ENCODE measurements around the gene MAGI2. TPM values are rescaled to one million over a fixed set of nuclear protein-coding genes. Genes with fewer than 3 reads are reported as not detected.

MAGI2 gene
- total RNA-seq, 1 experiment from 2014 or later, result 0.25 TPM

GRCh38 chr7:78842068-78842467 is 611.4 kb downstream of the MAGI2 start:
- ChIA-PET POLR2A (no interaction called here), CTCF (no interaction called here)
- H3K36me3 ChIP-seq (ENCODE audit: control insufficient read depth, insufficient read depth, low read length), result no peaks in the 10 kb centered on the region
- H3K36me3 Mint-ChIP-seq (ENCODE audit: insufficient read depth, unreplicated experiment), result no peaks in the 10 kb centered on the region
- H3K27me3 ChIP-seq (replicated peaks; ENCODE audit: control insufficient read depth, insufficient read depth, low read length), result no peaks in the 10 kb centered on the region
- no peaks in the 10 kb centered on the region for H3K4me1 Mint-ChIP-seq (ENCODE audit: low read depth, unreplicated experiment)
- no peak overlapping the region for H3K4me3 Mint-ChIP-seq (ENCODE audit: unreplicated experiment)
- no TSS peak for BruUV-seq (replicated peaks)
- H3K4me3 ChIP-seq (ENCODE audit: low read depth, low read length), result no peak overlapping the region
- no peak for TF ChIP-seq CTCF (IDR thresholded peaks at IDR 0.05; ENCODE audit: insufficient read depth in 1 of 2, low read depth in 1 of 2, low read length in 1 of 2, severe bottlenecking in 1 of 2, unreplicated experiment in 1 of 2)
- no peak overlapping the region for H3K27ac Mint-ChIP-seq (ENCODE audit: unreplicated experiment)
- no peaks in the 10 kb centered on the region for H3K9me3 ChIP-seq
- peaks cover 4% of the 10 kb centered on the region for H3K27me3 Mint-ChIP-seq (ENCODE audit: insufficient read depth, unreplicated experiment)
- H3K4me1 ChIP-seq, result no peaks in the 10 kb centered on the region
- no peak for DNase-seq
- no peaks in the 10 kb centered on the region for H3K9me3 Mint-ChIP-seq (ENCODE audit: unreplicated experiment)
- intact Hi-C loops (cut with micrococcal nuclease; ENCODE audit: unreplicated experiment), result no loop called here

- no peaks in the 10 kb centered on the region for H3K9me3 Mint-ChIP-seq (ENCODE audit: unreplicated experiment)
- no TSS peak for BruUV-seq (replicated peaks)
- peaks cover 8% of the 10 kb centered on the region for H3K27me3 Mint-ChIP-seq (ENCODE audit: insufficient read depth, unreplicated experiment)
- no peak for DNase-seq
- Histone ChIP-seq H3K9me3 (no peaks in the 10 kb centered on the region), H3K4me1 (no peaks in the 10 kb centered on the region), H3K27me3 (replicated peaks; ENCODE audit: control insufficient read depth, insufficient read depth, low read length) (no peaks in the 10 kb centered on the region), H3K4me3 (ENCODE audit: low read depth, low read length) (no peak overlapping the region), H3K36me3 (ENCODE audit: control insufficient read depth, insufficient read depth, low read length) (no peaks in the 10 kb centered on the region)
- H3K4me1 Mint-ChIP-seq (ENCODE audit: low read depth, unreplicated experiment), result no peaks in the 10 kb centered on the region
- ChIA-PET POLR2A (no interaction called here), CTCF (no interaction called here)
- no peak for TF ChIP-seq CTCF (IDR thresholded peaks at IDR 0.05; ENCODE audit: insufficient read depth in 1 of 2, low read depth in 1 of 2, low read length in 1 of 2, severe bottlenecking in 1 of 2, unreplicated experiment in 1 of 2)
- no peak overlapping the region for H3K27ac Mint-ChIP-seq (ENCODE audit: unreplicated experiment)
- no peaks in the 10 kb centered on the region for H3K36me3 Mint-ChIP-seq (ENCODE audit: insufficient read depth, unreplicated experiment)
- H3K4me3 Mint-ChIP-seq (ENCODE audit: unreplicated experiment), result no peak overlapping the region
- intact Hi-C loops (cut with micrococcal nuclease; ENCODE audit: unreplicated experiment), result no loop called here
Observed at GRCh38 chr7:78835897-78836296, 617.6 kb downstream of the MAGI2 start.

- intact Hi-C loops (cut with micrococcal nuclease; ENCODE audit: unreplicated experiment), result no loop called here
- H3K27ac Mint-ChIP-seq (ENCODE audit: unreplicated experiment), result no peak overlapping the region
- Histone ChIP-seq H3K4me1 (no peaks in the 10 kb centered on the region), H3K9me3 (no peaks in the 10 kb centered on the region), H3K4me3 (ENCODE audit: low read depth, low read length) (no peak overlapping the region), H3K27me3 (replicated peaks; ENCODE audit: control insufficient read depth, insufficient read depth, low read length) (no peaks in the 10 kb centered on the region), H3K36me3 (ENCODE audit: control insufficient read depth, insufficient read depth, low read length) (no peaks in the 10 kb centered on the region)
- POLR2A ChIA-PET, result no interaction called here
- CTCF ChIA-PET, result no interaction called here
- H3K27me3 Mint-ChIP-seq (ENCODE audit: insufficient read depth, unreplicated experiment), result no peaks in the 10 kb centered on the region
- H3K9me3 Mint-ChIP-seq (ENCODE audit: unreplicated experiment), result no peaks in the 10 kb centered on the region
- no TSS peak for BruUV-seq (replicated peaks)
- no peak overlapping the region for H3K4me3 Mint-ChIP-seq (ENCODE audit: unreplicated experiment)
- TF ChIP-seq CTCF (IDR thresholded peaks at IDR 0.05; ENCODE audit: insufficient read depth in 1 of 2, low read depth in 1 of 2, low read length in 1 of 2, severe bottlenecking in 1 of 2, unreplicated experiment in 1 of 2), result no peak
- H3K36me3 Mint-ChIP-seq (ENCODE audit: insufficient read depth, unreplicated experiment), result no peaks in the 10 kb centered on the region
- no peak for DNase-seq
- H3K4me1 Mint-ChIP-seq (ENCODE audit: low read depth, unreplicated experiment), result no peaks in the 10 kb centered on the region
Observed at GRCh38 chr7:78828317-78828716, 625.1 kb downstream of the MAGI2 start.
